NCI-H128 (cell line): ENCODE data around the gene ZNF282.
A peak's percentile ranks its signal among the peaks of the same experiment; 100 is the strongest.
"Not testable (repeated sequence)": the region's sequence is repeated elsewhere in the genome, so short reads cannot be mapped to it uniquely, and the experiment has no call there.

Experiments
- DNase-seq: peaks from one replicate; lab custom pipeline; 2025; ENCODE audit not compliant: unreplicated experiment; lab: John Stamatoyannopoulos, UW

ZNF282 gene

GRCh38 chr7:149253665-149254064, 58.3 kb downstream of the ZNF282 start:
- DNase-seq, result no peak

- DNase-seq, result no peak
Measured at GRCh38 chr7:149254181-149254858, 59.0 kb downstream of the ZNF282 start.

- no peak for DNase-seq
Measured at GRCh38 chr7:149255174-149255573, 59.8 kb downstream of the ZNF282 start.

- DNase-seq, result no peak
Measured at GRCh38 chr7:149256568-149256967, 61.2 kb downstream of the ZNF282 start.

- DNase-seq, result no peak
Measured at GRCh38 chr7:149257146-149257545, 61.8 kb downstream of the ZNF282 start.

- DNase-seq, result no peak
Measured at GRCh38 chr7:149261316-149261828, 66.0 kb downstream of the ZNF282 start.

GRCh38 chr7:149261829-149262617, 66.7 kb downstream of the ZNF282 start, which contains the start of gene ZNF783:
Gene ZNF783, plus strand, starts transcription at chr7:149262196. Its CDS starts 138 bp downstream, at chr7:149262334.
- DNase-seq, result peak; percentile 45

GRCh38 chr7:149266451-149266850, 71.1 kb downstream of the ZNF282 start:
- no peak for DNase-seq

- DNase-seq, result no peak
Measured at GRCh38 chr7:149267733-149268132, 72.4 kb downstream of the ZNF282 start.

- DNase-seq, result not testable (repeated sequence)
Measured at GRCh38 chr7:149274424-149274823, 79.1 kb downstream of the ZNF282 start.
